SK-N-MC (cell line): ENCODE measurements around the gene SLC6A9.

Experiments
- DNase-seq: peaks from one replicate; pipeline ENCODE4 v3.0.0-alpha.2; 2011; ENCODE audit warnings: low read depth, low spot score
- H3K27ac ChIP-seq: fragments of 200-600 bp; sonication (generic); 2 replicates; pipeline ENCODE4 v1.5.1; 2016; ENCODE audit warnings: mixed run types
- H3K36me3 ChIP-seq: fragments of 200-600 bp; sonication (generic); 2 replicates; pipeline ENCODE4 v1.6.1; 2017; ENCODE audit warnings: antibody characterized with exemption, low read length, mixed read lengths; ENCODE audit not compliant: insufficient read depth
- H3K4me3 ChIP-seq: fragments of 200-600 bp; sonication (generic); 2 replicates; pipeline ENCODE4 v1.5.1; 2016
- H3K9ac ChIP-seq: fragments of 200-600 bp; sonication (generic); 2 replicates; pipeline ENCODE4 v1.8.0; 2017; ENCODE audit warnings: mixed run types, mixed read lengths; ENCODE audit not compliant: insufficient read length
- H3K9me3 ChIP-seq: fragments of 200-600 bp; sonication (generic); 2 replicates; pipeline ENCODE4 v1.6.1; 2017; ENCODE audit warnings: low read depth, mild to moderate bottlenecking, antibody characterized with exemption, low read length, moderate library complexity, mixed read lengths
- EZH2 ChIP-seq: fragments of 200-600 bp; sonication (generic); IDR thresholded peaks from one replicate; pipeline ENCODE4 v1.6.1; 2017; ENCODE audit warnings: antibody characterized with exemption
- FOXP2 ChIP-seq: optimal IDR thresholded peaks from 2 replicates; pipeline ENCODE3; 2011; ENCODE audit warnings: mild to moderate bottlenecking, moderate library complexity; ENCODE audit not compliant: insufficient read depth; ENCODE audit errors: extremely low read length, control extremely low read depth
- POLR2AphosphoS5 ChIP-seq: IDR thresholded peaks from 2 replicates; pipeline ENCODE4 v1.6.1; 2012; ENCODE audit warnings: mild to moderate bottlenecking, low read depth, low read length, borderline replicate concordance

Gene SLC6A9

GRCh38 chr1:44043176-44044070, 12.2 kb upstream of the SLC6A9 start:
- no peak overlapping the region for H3K4me3 ChIP-seq
- H3K36me3 ChIP-seq: no peaks in the 10 kb centered on the region
- DNase-seq: no peak
- no peaks in the 10 kb centered on the region for H3K9me3 ChIP-seq
- H3K9ac ChIP-seq: no peak overlapping the region
- H3K27ac ChIP-seq: no peak overlapping the region
- TF ChIP-seq EZH2: no peak
- no peak for TF ChIP-seq POLR2AphosphoS5
- TF ChIP-seq FOXP2: no peak

DNA sequence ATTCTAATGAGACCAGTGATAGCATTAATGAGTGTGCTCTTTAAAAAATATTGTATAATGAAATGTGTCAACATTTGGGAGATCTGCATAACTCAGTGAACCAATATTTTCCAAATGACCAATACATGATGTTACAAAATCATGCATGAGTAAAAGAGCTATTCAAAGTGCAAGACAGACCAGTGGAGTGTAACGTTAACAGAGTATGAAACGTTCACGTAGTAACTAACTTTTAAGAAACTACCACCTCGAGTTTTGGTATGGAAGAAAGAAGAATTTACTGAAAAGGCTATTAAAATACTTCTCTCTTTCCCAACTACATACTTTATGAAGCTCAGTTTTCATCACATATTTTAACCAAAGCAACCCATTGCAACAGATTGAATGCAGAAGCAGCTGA, 9.6 kb upstream of the SLC6A9 start:
- H3K27ac ChIP-seq: no peak overlapping the region

DNA sequence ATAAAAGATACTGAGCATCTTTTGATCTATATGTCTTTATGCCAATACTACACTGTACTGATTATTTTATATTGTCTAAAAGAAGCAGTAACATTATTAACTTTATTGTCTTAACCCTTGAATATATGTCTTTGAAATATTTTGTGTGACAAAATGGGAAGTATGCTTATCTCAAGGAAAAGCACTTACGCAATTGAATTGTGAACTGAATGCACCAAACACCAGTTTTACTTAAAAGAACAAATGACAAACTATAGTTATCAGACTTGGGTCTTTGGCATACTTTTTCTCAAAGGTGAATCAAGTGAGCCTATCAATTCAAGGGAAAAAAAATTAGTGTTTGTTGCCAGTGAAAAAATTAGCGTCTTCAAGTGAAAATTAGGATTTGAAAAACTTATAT, 9.2 kb upstream of the SLC6A9 start:
- DNase-seq: no peak
- no peaks in the 10 kb centered on the region for H3K36me3 ChIP-seq
- no peak overlapping the region for H3K4me3 ChIP-seq
- no peak overlapping the region for H3K27ac ChIP-seq
- H3K9ac ChIP-seq: no peak overlapping the region
- H3K9me3 ChIP-seq: no peaks in the 10 kb centered on the region
- TF ChIP-seq EZH2 (no peak), POLR2AphosphoS5 (no peak), FOXP2 (no peak)

More for the DNA sequence above, 9.6 kb upstream of the SLC6A9 start:
- Histone ChIP-seq H3K36me3 (no peaks in the 10 kb centered on the region), H3K4me3 (no peak overlapping the region), H3K9ac (no peak overlapping the region), H3K9me3 (no peaks in the 10 kb centered on the region)
- no peak for TF ChIP-seq FOXP2
- no peak for TF ChIP-seq POLR2AphosphoS5
- TF ChIP-seq EZH2: no peak
- DNase-seq: no peak

DNA sequence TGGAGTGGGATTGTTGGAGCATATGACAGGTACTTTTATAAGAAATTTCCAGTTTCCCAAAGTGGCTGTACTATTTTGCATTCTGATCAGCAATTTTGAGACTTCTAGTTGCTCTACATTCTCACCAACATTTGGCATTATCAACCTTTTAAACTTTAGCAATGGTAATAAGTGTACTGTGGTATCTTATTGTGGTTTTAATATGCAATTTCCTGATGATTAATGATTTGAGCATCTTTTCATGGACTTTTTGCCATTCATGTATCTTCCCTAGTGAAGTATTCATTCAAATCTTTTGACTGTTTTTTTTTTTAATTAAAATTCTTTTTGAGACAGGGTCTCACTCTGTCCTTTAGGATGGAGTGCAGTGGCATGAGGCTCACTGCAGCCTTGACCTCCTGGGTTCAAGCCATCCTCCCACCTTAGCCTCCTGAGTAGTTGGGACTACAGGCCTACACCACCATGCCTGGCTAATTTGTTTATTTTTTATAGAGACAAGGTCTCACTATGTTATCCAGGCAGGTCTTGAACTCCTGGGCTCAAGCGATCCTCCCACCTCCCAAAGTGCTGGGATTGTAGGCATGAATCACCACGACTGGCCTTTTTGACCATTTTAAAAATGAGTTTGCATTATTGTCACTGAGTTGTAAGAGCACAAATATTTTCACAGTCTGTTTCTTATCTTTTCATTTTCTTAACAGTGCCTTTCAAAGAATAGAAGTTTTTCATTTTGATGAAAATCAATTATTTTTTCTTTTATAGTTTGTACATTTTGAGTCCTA, 7.8 kb upstream of the SLC6A9 start:
- H3K27ac ChIP-seq: no peak overlapping the region

DNA sequence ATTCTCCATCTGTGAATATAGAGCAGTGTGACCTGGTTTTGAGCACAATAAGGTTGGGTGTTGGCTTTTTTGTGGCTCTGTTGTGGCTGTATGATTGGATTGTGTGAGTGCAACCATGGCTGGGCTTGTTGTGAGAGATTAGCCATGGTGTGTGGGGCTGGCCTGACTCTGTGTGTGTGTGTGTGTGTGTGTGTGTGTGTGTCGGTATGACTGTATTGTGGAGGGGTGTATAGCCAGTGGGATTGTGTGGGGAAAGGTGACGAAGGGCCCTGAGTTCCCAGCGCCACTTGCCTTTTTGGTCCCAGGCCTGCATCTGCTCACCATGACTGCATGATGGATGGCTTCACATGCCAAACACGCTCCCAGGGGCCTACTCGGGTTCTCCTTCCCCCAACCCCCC, 5.9 kb upstream of the SLC6A9 start:
- TF ChIP-seq FOXP2: no peak
- TF ChIP-seq POLR2AphosphoS5: no peak
- no peak for TF ChIP-seq EZH2
- no peaks in the 10 kb centered on the region for H3K9me3 ChIP-seq
- DNase-seq: no peak
- H3K4me3 ChIP-seq: no peak overlapping the region
- H3K9ac ChIP-seq: no peak overlapping the region
- H3K27ac ChIP-seq: no peak overlapping the region
- no peaks in the 10 kb centered on the region for H3K36me3 ChIP-seq

More for the DNA sequence above, 7.8 kb upstream of the SLC6A9 start:
- Histone ChIP-seq H3K9ac (no peak overlapping the region), H3K36me3 (no peaks in the 10 kb centered on the region), H3K4me3 (no peak overlapping the region), H3K9me3 (no peaks in the 10 kb centered on the region)
- TF ChIP-seq FOXP2 (no peak), EZH2 (no peak), POLR2AphosphoS5 (no peak)
- no peak for DNase-seq

- Histone ChIP-seq H3K36me3 (no peaks in the 10 kb centered on the region), H3K4me3 (no peak overlapping the region), H3K9ac (peak overlapping the region; percentile 21), H3K27ac (peak overlapping the region; percentile 44), H3K9me3 (no peaks in the 10 kb centered on the region)
- DNase-seq: peak; percentile 42
- TF ChIP-seq POLR2AphosphoS5 (no peak), FOXP2 (no peak), EZH2 (no peak)
These were observed 5.3 kb upstream of the SLC6A9 start for GRCh38 chr1:44036409-44037139.

GRCh38 chr1:44035726-44036408, 4.6 kb upstream of the SLC6A9 start:
- Histone ChIP-seq H3K9ac (peak overlapping the region; percentile 21), H3K9me3 (no peaks in the 10 kb centered on the region), H3K36me3 (no peaks in the 10 kb centered on the region), H3K27ac (peak overlapping the region; percentile 44), H3K4me3 (no peak overlapping the region)
- DNase-seq: no peak
- TF ChIP-seq FOXP2 (no peak), POLR2AphosphoS5 (no peak), EZH2 (no peak)
